GM21529 (cell line): ENCODE results near the gene PSG1.
"Not testable (repeated sequence)": the region's sequence is repeated elsewhere in the genome, so short reads cannot be mapped to it uniquely, and the experiment has no call there.

ENCODE experiments used
- ATAC-seq: cut with Tn5 transposase; IDR thresholded peaks from one replicate; pipeline ENCODE4 v1.9.1; 2021; ENCODE audit not compliant: unreplicated experiment

The PSG1 gene

DNA sequence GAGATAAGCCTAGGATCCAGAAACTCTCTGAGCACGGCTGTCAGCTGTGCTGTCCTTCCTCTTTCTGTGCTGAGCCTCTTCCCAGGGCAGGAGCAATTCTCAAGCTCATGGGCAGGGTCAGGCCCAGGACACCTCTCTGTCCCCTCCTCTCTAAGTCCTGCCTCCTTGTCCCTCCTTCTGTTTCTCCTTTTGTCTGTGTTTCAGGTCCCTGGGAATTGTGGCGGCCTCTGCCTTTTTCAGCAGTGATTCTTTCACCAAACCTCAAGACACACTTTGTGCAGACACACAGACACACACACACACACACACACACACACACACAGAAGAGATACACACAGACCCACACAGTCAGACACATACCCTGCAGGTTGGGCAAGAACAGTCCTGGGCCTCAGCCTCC, at the start of gene PSG1:
PSG1 (minus strand) TSS at position 101 of the 400 bp plus-strand sequence. CDS start 132 bp downstream, outside the sequence.
- ATAC-seq = no peak

DNA sequence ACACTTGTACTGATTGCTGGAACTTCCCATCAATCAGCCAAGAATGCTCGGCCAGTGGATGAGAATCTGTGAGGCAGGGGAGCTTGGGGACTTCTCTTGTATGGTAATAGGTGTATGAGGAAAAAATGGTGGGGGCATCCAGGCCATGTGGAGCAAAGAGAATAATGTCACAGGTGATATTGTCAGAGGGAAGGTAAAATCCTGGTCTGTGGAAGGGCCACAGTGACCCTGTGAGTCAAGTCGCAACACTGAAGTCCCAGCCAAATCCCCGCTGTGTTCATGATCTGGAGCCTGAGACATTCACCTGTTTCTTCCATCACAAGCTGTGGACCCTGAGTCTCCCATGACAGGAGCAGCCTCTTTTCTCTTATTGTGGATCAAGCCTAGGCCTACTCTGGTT, 49.4 kb upstream of the PSG1 start:
- ATAC-seq = no peak

DNA sequence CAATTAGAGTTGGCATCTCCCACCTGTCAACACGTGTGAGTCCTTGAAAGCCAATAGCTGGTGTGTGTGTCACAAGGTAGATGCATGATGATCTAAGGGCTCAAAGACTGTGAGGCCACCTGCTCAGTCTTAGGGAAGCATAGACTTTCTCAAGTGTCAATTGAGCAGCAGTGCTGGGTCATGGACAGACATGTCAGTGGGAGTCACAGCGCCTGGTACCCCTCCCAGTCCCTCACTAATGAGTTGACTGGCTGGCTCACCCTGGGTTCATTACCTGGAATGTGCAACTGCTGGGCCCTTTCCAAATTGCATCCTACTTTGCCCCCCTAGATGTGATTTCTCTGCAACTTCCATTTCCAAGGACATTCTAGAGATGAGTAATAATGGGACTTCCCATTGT, 47.3 kb upstream of the PSG1 start:
- ATAC-seq = no peak

DNA sequence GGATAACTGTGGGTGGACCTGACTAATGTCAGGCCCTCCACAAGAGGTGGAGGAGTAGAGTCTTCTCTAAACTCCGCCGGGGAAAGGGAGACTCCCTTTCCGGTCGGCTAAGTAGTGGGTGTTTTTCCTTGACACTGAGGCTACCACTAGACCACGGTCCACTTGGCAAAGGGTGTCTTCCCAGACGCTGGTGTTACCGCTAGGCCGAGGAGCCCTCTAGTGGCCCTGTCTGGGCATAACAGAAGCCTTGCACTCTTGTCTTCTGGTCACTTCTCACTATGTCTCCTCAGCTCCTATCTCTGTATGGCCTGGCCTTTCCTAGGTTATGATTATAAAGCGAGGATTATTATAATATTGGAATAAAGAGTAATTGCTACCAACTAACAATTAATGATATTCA, 43.6 kb upstream of the PSG1 start:
- ATAC-seq = not testable (repeated sequence)

DNA sequence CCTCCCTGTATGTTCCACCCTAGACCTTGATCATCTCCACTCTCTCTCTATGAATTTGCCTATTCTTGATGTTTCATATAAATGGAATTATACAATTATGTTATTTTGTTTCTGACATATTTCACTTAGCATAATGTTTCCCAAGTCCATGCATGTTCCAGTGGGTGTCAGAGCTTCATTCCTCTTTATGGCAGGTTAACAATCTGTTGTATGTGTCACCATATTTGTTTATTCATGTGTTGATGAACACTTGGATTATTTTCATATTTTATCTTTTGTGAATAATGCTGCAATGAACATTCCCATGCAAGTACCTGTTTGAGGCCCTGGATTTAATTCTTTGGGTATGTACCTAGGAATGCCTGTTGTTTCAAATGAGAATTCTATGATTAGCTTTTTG, 41.5 kb upstream of the PSG1 start:
- not testable (repeated sequence) for ATAC-seq

DNA sequence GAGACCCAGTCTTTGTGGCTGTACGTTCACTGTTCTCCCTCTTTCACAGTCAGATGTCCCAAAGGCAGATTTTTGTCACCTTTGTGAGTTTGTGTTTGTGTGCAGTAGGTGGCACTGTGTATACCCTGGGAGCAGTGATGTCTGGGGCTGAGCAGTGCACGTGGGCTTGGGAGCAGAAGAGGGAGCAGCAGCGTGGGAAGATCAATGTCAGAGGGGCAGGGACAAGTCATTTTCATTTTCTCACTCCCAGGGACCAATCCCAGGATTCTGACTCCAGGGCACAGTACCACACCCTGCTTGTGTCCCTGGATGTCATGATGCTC, 40.2 kb upstream of the PSG1 start:
- ATAC-seq = no peak

DNA sequence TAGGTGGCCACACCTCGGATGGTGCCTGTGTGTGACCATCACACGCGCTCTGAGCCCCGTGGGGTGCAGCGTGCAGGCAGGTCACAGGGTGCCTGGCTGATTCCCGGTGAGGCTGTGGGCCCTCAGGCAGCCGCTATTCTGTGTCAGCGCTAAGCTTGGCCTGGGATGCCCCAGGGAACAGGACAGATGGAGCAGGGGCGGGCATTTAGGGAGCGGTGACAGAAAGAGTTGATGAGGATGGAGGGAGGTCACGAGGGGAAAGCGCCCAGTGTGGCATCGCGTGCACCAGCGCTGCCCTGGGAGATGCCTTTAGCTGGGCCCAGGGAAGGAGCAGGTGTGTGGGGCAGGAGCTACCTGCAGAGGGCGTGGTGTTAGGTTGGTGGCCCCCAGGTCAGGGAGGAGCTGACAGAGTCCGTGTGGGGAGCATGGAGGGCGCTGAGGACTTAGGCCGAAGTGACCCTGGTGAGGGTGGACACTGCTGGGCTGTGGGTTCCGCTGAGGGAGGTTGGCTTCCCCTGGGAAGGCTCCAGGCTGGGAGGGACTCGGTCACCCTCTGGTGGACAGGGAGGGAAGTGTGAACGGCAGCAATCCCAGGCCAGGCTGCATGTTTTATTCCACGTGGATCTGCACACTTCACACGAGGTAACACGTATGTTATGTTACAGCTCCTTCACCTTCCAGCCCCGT, 39.7 kb upstream of the PSG1 start:
- not testable (repeated sequence) for ATAC-seq

DNA sequence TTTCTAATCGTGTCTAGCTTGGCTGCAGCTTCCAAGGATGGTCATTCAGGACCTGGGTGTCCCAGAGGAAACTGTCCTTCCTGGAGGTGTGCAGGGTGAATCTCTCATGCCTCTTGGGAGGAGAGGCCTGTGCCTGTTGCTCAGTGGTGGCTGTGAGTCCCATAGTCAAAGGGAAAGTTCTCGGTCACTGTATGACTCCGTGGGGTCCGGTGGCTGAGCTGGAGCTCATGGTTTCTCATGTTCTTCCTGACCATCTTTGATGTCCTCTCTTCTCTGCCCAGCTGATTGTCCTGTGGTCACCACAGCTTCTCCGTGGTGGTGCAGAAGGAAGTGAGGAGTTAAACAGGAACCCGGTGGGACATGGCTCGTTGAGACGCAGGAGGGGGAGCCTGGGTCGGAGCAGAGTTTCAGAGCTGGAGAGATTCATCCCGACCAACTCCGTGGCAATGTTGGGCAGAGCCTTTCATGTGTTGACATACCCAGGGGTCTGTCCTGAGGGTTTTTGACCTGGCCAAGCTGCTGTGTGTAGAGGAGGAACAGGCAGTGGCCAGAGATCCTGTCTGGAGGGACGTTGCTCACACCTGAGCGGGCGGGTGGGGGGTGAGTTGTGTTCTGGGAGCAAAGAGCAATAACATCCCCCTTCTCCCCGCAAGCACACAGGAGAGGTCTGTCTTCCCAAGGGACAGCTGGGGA, 39.0 kb upstream of the PSG1 start:
- not testable (repeated sequence) for ATAC-seq

DNA sequence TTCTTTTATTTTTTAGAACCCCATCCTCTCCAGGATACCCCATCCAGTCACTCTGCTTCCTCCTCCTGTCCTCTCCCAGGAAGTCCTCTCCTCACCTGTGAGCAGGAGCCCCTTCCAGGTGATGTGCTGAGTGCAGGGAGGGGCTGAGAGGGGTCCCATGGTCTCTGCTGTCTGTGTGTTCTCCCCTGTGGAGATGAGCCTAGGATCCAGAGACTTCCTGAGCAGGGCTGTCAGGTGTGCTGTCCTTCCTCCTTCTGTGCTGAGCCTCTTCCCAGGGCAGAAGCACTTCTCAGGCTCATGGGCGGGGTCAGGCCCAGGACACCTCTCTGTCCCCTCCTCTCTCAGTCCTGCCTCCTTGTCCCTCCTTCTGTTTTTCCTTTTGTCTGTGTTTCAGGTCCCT, 38.1 kb upstream of the PSG1 start, which contains the start of gene PSG6:
PSG6 (minus strand) TSS at position 261 of the 400 bp plus-strand sequence; CDS start at position 159, 102 bp downstream.
- ATAC-seq = not testable (repeated sequence)

DNA sequence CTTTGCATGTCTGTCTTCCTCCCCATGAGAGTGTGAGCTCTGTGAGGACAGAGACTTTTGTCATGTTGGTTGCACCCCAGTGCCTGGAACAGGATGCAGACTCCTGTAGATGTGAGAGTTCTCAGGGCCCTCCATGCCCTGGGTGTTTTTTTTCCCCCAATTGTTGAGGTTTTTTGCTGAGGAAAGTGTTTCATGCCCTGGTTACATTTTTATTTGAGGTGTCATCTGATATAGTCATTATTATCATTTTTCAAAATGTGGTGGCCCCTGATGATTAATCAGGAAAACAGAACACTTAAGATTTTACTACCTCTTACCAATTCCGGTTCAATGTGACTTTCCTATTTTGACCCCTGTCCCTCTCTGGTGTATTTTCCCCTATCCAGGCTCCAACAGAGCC, 37.4 kb upstream of the PSG1 start:
- not testable (repeated sequence) for ATAC-seq

DNA sequence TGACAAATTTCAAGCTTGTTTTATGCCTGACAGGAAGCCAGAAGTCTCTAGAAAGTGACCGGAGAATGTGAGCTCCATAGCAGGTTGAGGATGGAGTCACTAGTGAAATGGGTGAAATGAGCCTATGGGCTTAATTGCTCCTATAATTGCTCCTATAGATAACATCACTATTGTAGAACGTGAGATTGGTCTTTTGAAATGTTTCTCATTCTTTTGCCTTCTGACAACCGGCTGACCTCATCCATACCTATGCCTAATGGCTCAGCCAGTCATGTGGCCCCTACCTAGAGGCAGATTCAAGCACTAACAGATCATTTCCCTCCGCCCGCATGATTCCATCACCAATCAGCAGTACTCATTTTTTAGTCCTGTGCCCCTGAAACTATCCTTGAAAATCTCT, 34.0 kb upstream of the PSG1 start:
- ATAC-seq = not testable (repeated sequence)

DNA sequence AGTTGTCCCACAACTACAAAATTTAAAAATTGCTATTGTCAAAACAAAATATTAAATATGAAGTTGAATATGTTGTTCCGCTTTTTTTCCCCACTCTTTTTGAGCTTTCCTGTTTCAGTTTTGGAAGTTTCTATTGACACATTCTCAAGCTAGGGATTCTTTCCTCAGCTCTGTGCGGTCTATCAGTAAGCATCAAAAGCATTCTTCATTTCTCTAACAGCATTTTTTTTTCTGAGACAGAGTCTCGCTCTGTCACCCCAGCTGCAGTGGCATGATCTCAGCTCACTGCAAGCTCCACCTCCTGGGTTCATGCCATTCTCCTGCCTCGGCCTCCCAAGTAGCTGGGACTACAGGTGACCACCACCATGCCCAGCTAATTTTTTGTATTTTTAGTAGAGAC, 33.4 kb upstream of the PSG1 start:
- ATAC-seq = not testable (repeated sequence)

DNA sequence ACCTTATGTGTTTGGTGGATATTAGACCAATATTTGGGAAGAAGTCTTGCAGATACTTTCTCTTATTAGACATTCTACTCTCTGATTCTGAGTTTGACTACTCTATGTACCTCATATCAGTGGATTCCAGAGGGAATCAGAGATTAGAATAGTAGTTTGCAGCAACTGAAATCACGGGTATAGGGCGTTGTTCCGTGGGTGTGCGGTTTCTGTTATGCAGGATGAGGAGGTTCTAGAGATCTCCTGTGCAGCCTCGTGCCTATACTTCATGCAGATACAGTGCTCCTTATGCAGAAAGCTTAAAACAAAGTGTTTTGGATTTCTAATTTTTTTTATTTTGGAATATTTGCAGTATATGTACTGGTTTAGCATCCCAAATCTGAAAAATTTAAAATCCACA, 32.2 kb upstream of the PSG1 start:
- not testable (repeated sequence) for ATAC-seq

DNA sequence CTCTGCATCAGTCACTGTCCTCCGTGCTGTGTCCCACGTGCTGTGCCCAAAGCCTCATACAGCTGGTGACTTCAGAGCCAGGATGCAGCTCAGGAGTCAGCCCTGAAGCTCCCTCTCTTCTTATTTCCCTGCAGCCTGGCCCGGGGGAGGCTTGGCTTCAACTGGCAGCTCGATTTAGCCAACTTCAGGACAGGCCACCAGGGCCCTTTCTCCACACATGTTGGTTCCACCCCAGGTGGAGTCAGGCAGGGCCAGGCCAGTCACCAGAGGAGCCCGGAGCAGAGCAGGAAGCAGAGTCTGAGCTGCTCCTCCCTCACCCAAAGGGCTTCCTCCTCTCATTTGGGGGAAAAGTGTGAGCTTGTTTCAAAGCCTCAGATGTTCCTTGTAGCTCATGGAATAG, 26.6 kb upstream of the PSG1 start:
- not testable (repeated sequence) for ATAC-seq

DNA sequence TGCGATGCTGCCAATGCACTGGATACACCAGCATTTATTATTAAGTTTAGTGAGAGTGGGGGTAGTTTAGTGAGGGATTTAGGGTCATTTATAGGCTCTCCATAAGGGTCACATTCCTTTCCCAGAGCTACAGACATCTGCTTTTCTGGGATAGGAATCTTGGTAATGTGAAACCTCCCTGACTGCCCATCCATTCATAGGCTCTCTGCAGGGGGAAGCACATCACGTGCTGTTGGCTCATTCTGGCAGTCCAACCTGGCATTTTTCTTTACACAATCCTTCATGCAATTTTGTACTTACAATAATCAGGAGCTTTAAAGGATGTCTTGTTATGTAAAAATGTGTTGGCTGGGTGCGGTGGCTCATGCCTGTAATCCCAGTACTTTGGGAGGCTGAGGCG, 21.0 kb upstream of the PSG1 start:
- not testable (repeated sequence) for ATAC-seq

DNA sequence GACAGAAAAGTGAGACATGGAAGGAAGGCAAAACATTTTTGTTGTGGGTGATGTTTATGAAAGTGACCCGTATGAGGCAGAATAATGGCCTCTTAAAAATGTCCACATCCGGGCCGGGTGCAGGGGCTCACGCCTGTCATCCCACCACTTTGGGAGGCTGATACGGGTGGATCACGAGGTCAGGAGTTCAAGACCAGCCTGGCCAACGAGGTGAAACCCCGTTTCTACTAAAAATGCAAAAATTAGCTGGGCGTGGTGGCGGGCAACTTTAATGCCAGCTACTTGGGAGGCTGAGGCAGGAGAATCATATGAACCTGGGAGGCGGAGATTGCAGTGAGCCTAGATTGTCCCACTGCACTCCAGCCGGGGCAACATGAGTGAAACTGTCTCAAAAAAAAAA, 20.2 kb upstream of the PSG1 start:
- ATAC-seq = not testable (repeated sequence)

DNA sequence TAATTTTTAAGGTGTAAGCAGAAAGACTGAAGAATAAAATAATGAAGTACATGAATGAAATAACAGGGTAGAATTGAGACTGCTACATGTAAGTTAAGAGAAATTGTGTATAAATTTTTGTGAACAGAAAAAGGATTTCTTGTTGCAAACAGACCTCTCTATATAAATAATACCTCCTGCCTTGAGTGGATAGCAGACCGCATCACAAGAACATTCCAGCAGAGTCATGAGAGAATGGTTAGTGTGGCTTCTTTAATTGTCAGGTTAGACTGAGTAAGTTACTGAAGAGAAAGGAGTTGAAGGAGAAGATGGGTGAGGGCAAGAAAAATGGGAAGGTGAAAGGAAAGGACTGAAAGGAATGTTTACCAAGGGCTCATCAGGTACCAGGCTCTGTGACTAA, 19.6 kb upstream of the PSG1 start:
- ATAC-seq = not testable (repeated sequence)

DNA sequence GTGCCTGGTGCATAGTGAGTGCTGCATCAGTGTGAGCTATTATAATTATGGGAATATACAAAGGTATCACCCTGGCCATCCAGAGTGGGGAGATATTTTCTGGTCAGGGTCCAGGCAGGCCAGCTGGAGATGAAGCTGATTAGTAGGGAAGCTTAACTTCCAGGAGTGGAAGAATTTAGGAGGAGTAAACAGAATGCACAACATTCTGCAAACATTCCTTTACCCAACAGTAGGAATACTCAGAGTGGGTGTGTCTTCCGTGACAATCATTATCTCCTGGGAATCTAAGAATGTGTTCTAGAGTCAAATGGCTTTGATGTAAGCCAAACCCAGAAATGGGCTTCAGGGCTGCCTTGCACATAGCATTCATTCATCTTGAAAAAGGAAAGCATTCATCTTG, 19.1 kb upstream of the PSG1 start:
- ATAC-seq = not testable (repeated sequence)

DNA sequence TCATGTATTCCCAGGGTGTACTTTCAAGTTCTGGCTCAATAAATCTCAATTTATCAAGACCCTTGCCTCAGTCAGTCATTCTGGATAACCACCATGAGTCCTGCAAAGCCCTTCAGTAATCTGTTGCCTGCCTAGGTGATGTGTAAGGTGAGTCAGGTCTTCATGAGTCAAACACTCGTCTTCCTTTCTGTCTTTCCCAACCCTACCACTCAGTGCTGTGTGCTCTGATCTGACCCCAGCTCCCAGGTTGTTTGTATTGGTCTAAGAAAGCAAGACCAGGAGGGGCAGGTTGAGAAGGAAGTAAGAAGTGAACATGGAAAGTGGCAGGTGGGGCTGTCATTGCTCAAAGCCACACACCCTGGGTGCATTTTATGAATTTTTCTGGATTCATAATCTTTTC, 18.2 kb upstream of the PSG1 start:
- ATAC-seq = not testable (repeated sequence)

DNA sequence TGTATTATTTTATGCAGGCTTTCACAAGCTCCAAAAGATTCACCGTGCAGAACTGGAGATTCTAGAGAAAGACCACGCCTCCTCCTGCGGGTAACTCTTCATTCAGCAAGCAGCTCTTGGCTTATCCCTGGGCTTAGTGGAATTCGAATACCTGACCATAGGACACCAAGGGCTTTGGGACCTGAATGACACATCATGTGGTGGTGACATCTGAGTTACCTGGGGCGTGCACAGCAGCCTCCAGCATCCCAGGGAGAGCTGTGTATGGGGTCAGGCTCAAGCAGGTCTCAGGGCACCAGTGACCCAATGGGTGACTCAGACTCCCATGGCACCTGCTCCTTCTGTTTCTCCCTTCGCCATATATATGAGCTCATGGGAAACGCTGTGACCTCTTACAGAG, 10.9 kb upstream of the PSG1 start:
- not testable (repeated sequence) for ATAC-seq

DNA sequence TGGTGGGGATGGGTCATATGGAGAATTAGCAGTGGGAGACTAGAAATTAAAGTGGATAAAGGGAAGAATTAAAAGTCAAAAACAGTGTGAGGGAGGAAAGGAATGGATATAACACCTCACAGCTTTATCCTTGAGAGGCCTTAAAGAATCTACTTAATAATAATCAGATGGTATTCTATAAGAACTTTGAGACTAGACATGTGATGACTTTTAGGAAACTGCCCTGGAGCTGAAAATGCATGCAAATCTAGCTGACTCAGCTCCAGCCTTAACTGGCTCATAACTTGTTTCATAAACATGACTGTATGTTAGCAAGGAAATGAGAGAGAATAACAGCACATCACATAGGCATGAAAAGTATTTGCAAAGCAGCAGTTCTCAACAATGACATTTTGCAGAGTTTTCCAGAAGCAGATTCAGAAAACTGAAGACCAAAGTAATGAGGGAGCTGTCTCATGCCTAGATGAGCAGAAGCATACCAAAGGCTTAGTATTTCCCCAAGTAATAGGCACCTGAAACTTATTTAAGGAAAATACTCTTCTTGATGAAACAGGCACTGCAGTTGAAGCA, 8.4 kb upstream of the PSG1 start:
- not testable (repeated sequence) for ATAC-seq

DNA sequence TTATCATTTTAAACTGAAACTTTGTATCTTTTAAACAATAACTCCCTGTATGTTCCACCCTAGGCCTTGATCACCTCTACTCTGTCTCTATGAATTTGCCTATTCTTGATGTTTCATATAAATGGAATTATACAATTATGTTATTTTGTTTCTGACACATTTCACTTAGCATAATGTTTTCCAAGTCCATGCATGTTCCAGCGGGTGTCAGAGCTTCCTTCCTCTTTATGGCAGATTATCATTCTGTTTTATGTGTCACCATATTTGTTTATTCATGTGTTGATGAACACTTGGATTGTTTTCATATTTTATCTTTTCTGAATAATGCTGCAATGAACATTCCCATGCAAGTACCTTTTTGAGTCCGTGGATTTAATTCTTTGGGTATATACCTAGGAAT, 3.2 kb upstream of the PSG1 start:
- not testable (repeated sequence) for ATAC-seq
